Transverse colon (tissue), 4 donors: Measurements from ENCODE around the gene HFM1. TPM values are rescaled to one million over a fixed set of nuclear protein-coding genes. Genes with fewer than 3 reads are reported as not detected.

Experiments
- DNase-seq: peaks from one replicate; pipeline ENCODE4 v3.0.0-alpha.2; 2019
- H3K27ac ChIP-seq, 4 donors: fragments of 200-600 bp; sonication (generic); 2 replicates each; pipeline ENCODE4 v1.5.1; 2016 to 2018; ENCODE audit warnings: inconsistent platforms in 4 of 4
- H3K27me3 ChIP-seq: fragments of 200-600 bp; sonication (generic); 2 replicates; pipeline ENCODE4 v1.5.1; 2017; ENCODE audit warnings: inconsistent platforms
- H3K36me3 ChIP-seq, 4 donors: fragments of 200-600 bp; sonication (generic); 2 replicates each; pipeline ENCODE4 v1.5.1; 2017 to 2019; ENCODE audit warnings: inconsistent platforms in 4 of 4
- H3K4me1 ChIP-seq, 4 donors: fragments of 200-600 bp; sonication (generic); 2 replicates each; pipeline ENCODE4 v1.5.1; 2017 to 2020; ENCODE audit warnings: inconsistent platforms in 4 of 4
- H3K4me3 ChIP-seq, 4 donors: fragments of 200-600 bp; sonication (generic); 1 replicate in 1 of 4; 2 replicates in 3 of 4; pipeline versions ENCODE4 v1.5.1 to v1.6.1; 2017 to 2019; ENCODE audit warnings: inconsistent platforms in 4 of 4
- H3K9me3 ChIP-seq, 2 donors: fragments of 200-600 bp; sonication (generic); 2 replicates each; pipeline ENCODE4 v1.5.1; 2017 to 2019; ENCODE audit warnings: inconsistent platforms in 2 of 2
- EP300 ChIP-seq: sonication (generic); formaldehyde crosslinking; IDR thresholded peaks from one replicate; pipeline ENCODE4 v1.6.1; 2017; ENCODE audit warnings: antibody characterized with exemption, low read depth
- POLR2A ChIP-seq: fragments of 450-650 bp; IDR thresholded peaks from one replicate; pipeline ENCODE4 v1.6.1; 2016; ENCODE audit warnings: antibody characterized with exemption, mild to moderate bottlenecking, moderate library complexity
- POLR2AphosphoS5 ChIP-seq, 3 donors: sonication (generic); formaldehyde crosslinking; IDR thresholded peaks; one replicate each; pipeline ENCODE4 v1.6.1; 2016; ENCODE audit warnings: antibody characterized with exemption in 3 of 3
- WGBS, 2 donors: methylation state at CpG; one replicate each; pipeline ENCODE4 v1.1.5; 2018; ENCODE audit warnings: low coverage in 1 of 2; 5-methylcytosine and 5-hydroxymethylcytosine counted together
- in situ Hi-C, 4 donors: fragments of 200-750 bp; cut with MboI; loops; one replicate each; pipeline versions ENCODE4 v1.15.0 to v1.15.1; 2017; ENCODE audit warnings: low sequenced_read_pairs in 3 of 4, low pct_ligation_motif_present in 1 of 4, low pct_unique_long_range_greater_than_20kb in 1 of 4
- intact Hi-C: fragments of 100-400 bp; cut with DNase I; formaldehyde crosslinking; loops from one replicate; pipeline ENCODE4 v1.15.1; 2023; ENCODE audit warnings: low total_unique reads
- total RNA-seq, 4 donors: library from RNA; depleted of rRNA; stranded (reverse); fragments of >200 nt; gene quantifications; one replicate each; pipeline ENCODE4 v1.1.0, GENCODE V29; 2016
- TF ChIP-seq, protein P1 (sequence below), 5 experiments: fragments of 200-600 bp in 3 of 5; fragments of 450-650 bp in 2 of 5; sonication (generic) in 3 of 5; IDR thresholded peaks; 1 replicate in 2 of 5; 2 replicates in 3 of 5; pipeline ENCODE4 v1.5.1; 2016 to 2017; ENCODE audit warnings: antibody characterized with exemption in 5 of 5, inconsistent platforms in 3 of 5, mild to moderate bottlenecking in 2 of 5, moderate library complexity in 1 of 5

HFM1 gene
- total RNA-seq, 4 donors from 2014 or later: 0.14 to 30.7 (median 0.95) TPM; not detected in 1

DNA sequence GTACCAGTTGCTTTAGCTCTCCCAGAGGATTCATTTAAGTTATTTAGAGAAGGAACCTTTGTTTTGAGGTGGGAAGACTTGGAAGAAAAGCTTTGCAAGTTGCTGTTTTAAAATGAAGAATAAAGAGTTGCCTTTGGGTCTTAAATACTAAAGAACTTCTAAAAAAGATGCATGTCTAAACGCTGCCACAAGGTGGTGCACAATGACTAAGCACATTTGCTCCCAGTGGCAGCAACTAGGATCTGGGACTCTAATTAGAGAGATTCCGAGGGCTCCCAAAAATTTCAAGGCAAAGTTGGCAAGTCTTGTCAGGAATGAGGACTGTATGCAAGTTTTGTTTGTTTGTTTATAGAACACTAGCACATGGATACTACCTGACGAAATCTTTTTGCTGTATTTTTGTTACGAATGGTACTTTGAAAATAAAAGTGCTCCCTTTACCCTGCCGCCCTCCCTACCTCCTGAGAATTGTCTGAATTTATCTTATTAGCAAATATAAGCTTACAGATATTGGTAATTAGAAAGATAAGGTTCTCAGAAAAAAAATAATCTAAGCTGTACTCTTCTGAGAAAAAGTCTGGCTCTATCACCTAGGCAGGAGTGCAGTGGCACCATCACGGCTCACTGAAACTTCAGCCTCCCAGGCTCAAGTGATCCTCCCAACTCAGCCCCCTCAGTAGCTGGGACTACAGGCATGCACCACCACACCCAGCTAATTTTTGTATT is 121.8 kb downstream of the HFM1 start:
- no peak overlapping the region for H3K27ac ChIP-seq
- no peaks in the 10 kb centered on the region for H3K27me3 ChIP-seq
- H3K36me3 ChIP-seq: no peaks in the 10 kb centered on the region
- 41 to 55% methylated on average over 5 to 6 of the region's 6 CpGs for WGBS, 2 donors
- H3K4me1 ChIP-seq: no peaks in the 10 kb centered on the region
- intact Hi-C loops (loop anchor here (10.0 kb wide), 1 partner anchor 122 kb away; the partner anchor contains the start of gene HFM1), in situ Hi-C loops (loop anchor here in 1 of 4 donors (10.0 kb wide), 1 partner anchor 652 kb away; no protein-coding TSS in a partner anchor)
- TF ChIP-seq, protein P1, sequence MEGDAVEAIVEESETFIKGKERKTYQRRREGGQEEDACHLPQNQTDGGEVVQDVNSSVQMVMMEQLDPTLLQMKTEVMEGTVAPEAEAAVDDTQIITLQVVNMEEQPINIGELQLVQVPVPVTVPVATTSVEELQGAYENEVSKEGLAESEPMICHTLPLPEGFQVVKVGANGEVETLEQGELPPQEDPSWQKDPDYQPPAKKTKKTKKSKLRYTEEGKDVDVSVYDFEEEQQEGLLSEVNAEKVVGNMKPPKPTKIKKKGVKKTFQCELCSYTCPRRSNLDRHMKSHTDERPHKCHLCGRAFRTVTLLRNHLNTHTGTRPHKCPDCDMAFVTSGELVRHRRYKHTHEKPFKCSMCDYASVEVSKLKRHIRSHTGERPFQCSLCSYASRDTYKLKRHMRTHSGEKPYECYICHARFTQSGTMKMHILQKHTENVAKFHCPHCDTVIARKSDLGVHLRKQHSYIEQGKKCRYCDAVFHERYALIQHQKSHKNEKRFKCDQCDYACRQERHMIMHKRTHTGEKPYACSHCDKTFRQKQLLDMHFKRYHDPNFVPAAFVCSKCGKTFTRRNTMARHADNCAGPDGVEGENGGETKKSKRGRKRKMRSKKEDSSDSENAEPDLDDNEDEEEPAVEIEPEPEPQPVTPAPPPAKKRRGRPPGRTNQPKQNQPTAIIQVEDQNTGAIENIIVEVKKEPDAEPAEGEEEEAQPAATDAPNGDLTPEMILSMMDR (IDR thresholded peaks at IDR 0.05): peak; percentile 67 to 83 (median 78)
- TF ChIP-seq EP300: no peak
- TF ChIP-seq POLR2AphosphoS5 (IDR thresholded peaks at IDR 0.05): no peak
- TF ChIP-seq POLR2A: no peak
- peak; percentile 43 for DNase-seq
- no peaks in the 10 kb centered on the region for H3K9me3 ChIP-seq
- H3K4me3 ChIP-seq: peak overlapping the region in 1 of 4 donors; percentile 15

DNA sequence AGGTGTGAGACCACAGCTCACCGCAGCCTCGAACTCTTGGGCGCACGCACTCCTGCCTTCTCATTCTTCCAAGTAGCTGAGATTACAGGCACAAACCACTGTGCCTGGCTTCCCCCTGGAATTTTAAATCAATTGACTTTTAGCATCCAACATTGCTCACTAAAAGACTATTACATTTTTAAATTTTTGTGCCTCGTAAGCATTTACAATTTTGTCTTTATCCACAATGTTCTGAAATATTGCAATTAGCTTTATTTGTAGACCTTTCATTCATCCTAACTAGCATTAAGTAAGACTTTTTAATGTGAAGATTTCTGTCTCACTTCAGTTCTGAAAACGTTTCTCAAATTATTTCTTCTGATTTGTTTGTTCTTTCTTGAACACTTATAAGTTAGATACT is 122.9 kb downstream of the HFM1 start:
- Histone ChIP-seq H3K27me3 (no peaks in the 10 kb centered on the region), H3K4me1 (no peaks in the 10 kb centered on the region), H3K27ac (no peak overlapping the region), H3K9me3 (no peaks in the 10 kb centered on the region), H3K36me3 (no peaks in the 10 kb centered on the region), H3K4me3 (no peak overlapping the region)
- WGBS, 2 donors: 66 to 70% methylated on average over 5 to 6 of the region's 6 CpGs
- no peak for DNase-seq
- TF ChIP-seq POLR2AphosphoS5 (IDR thresholded peaks at IDR 0.05) (no peak), EP300 (no peak), POLR2A (no peak)
- TF ChIP-seq, protein P1 (IDR thresholded peaks at IDR 0.05): no peak
- intact Hi-C loops (loop anchor here (10.0 kb wide), 1 partner anchor 123 kb away; the partner anchor contains the start of gene HFM1), in situ Hi-C loops (loop anchor here in 1 of 4 donors (10.0 kb wide), 1 partner anchor 653 kb away; no protein-coding TSS in a partner anchor)

DNA sequence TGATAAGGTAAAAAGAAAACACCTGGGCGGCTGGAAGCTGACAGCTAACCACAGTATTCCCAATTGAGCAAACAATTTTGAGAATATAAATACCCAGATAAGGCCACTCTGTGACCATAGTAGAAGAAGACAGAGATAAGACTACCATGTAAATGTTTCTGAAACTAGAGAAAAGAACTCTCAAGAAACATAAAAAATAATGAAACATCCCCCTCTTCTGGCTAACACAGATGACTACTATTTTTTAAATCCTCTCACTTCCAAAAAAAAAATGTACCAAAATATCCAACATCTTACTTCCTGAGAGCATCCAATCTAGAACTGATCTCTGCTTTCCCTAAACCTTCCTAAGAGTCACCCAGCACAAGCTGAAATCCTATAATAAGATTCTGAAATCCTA is 125.9 kb downstream of the HFM1 start:
- H3K36me3 ChIP-seq: no peaks in the 10 kb centered on the region
- H3K4me3 ChIP-seq: no peak overlapping the region
- no peak overlapping the region for H3K27ac ChIP-seq
- H3K9me3 ChIP-seq: no peaks in the 10 kb centered on the region
- in situ Hi-C loops: no loop called here
- WGBS, 2 donors: 65 to 78% methylated on average over 1 of the region's 1 CpG
- H3K27me3 ChIP-seq: no peaks in the 10 kb centered on the region
- no peaks in the 10 kb centered on the region for H3K4me1 ChIP-seq
- no peak for DNase-seq
- intact Hi-C loops: no loop called here
- no peak for TF ChIP-seq POLR2A
- no peak for TF ChIP-seq POLR2AphosphoS5 (IDR thresholded peaks at IDR 0.05)
- TF ChIP-seq EP300: no peak
- TF ChIP-seq, protein P1 (IDR thresholded peaks at IDR 0.05): peak in 1 of 5 experiments; percentile 16

DNA sequence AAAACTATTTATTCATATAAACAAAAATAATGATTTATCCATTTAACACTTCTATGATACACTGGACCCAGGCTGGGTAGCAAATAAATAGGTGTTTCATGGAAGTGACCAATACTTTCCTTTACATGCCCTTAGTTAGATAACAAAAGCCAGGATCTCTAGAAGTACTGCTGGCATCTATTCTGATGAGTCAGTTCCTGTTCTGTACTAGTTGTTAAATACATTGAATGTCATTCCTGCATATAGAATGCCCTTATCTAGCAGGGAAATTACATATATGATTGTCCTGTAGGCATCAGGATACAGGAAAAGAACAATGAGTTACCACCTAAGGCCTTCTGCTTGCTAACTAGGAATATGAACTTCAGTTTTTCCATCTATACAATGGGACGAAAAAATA is 130.8 kb downstream of the HFM1 start:
- intact Hi-C loops: no loop called here

More for the DNA sequence above, 130.8 kb downstream of the HFM1 start:
- Histone ChIP-seq H3K27me3 (no peaks in the 10 kb centered on the region), H3K4me3 (no peak overlapping the region), H3K27ac (no peak overlapping the region), H3K36me3 (no peaks in the 10 kb centered on the region), H3K9me3 (no peaks in the 10 kb centered on the region), H3K4me1 (no peaks in the 10 kb centered on the region)
- TF ChIP-seq, protein P1 (IDR thresholded peaks at IDR 0.05): no peak
- no peak for TF ChIP-seq EP300
- no peak for TF ChIP-seq POLR2A
- no peak for TF ChIP-seq POLR2AphosphoS5 (IDR thresholded peaks at IDR 0.05)
- WGBS, 2 donors: 83 to 90% methylated on average over 1 of the region's 1 CpG
- DNase-seq: no peak
- in situ Hi-C loops: loop anchor here in 2 of 4 donors (25.0 kb wide), 1 partner anchor 663 kb away; the partner anchor contains the start of gene BRDT (in 2 of the 2)
